ENCODE results near the gene NCBP2L. TPM values are rescaled to one million over a fixed set of nuclear protein-coding genes. Genes with fewer than 3 reads are reported as not detected.

Gene NCBP2L
- total and polyA plus RNA-seq, 2 donors: 0.09 to 0.21 TPM

DNA sequence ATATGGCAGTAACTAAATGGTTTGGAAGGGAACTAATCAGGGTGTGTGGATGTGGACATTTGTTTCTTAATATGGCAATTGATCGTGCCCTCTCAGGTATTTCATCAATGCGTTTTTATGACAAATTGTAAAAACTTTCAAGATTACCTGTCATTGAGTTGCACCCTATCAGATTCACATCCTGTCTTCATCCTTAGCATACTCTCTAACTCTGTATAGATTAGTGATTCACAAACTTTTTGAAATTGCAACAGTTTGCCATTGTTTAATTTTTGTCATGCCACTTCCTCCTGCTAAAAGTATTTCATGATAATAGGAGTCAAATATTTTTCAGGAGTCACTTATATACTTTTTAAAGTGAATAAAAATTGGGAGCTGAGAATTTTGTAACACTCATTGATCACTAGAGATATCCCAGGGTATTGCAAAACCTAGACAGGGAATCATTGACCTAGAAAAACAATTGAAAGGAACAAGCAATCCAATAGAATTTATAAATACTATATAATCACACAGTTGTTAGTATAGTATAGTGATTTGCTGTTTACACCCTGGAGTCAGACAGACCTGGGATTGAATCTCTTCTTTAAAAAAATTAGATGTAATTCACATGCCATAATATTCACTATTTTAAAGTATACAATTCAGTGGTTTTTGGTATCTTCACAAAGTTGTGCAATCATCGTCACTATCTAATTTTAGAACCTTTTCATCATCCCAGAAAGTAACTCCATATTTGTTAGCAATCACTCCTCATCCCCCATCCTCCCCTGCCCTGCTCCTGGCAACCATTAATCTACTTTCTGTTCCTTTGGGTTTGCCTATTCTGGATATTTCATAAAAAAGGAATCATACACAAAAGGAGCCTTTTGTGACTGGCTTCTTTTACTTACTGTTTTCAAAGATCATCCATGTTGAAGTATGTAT lies 57.0 kb downstream of the NCBP2L start:
- H3K27ac ChIP-seq (ENCODE audit: low read depth in 1 of 2, low read length in 1 of 2): no peak overlapping the region
- no peaks in the 10 kb centered on the region for H3K9me3 ChIP-seq (ENCODE audit: control insufficient read depth in 2 of 2, insufficient read depth in 1 of 2, low read length in 1 of 2)
- H3K4me3 ChIP-seq (ENCODE audit: low read length in 2 of 2): no peak overlapping the region
- H3K36me3 ChIP-seq (ENCODE audit: control insufficient read depth in 2 of 2, insufficient read depth in 2 of 2, low read length in 1 of 2): no peaks in the 10 kb centered on the region
- peaks cover 0 to 3% of the 10 kb centered on the region in 2 donors for H3K27me3 ChIP-seq (ENCODE audit: control insufficient read depth in 2 of 2, insufficient read depth in 1 of 2, low read length in 1 of 2)
- no peaks in the 10 kb centered on the region for H3K4me1 ChIP-seq (ENCODE audit: control insufficient read depth in 2 of 2, insufficient read depth in 2 of 2, low read length in 2 of 2)
- DNase-seq (ENCODE audit: low read depth in 6 of 9, low spot score in 9 of 9): no peak
- WGBS: 97% methylated on average over 3 of the region's 3 CpGs

DNA sequence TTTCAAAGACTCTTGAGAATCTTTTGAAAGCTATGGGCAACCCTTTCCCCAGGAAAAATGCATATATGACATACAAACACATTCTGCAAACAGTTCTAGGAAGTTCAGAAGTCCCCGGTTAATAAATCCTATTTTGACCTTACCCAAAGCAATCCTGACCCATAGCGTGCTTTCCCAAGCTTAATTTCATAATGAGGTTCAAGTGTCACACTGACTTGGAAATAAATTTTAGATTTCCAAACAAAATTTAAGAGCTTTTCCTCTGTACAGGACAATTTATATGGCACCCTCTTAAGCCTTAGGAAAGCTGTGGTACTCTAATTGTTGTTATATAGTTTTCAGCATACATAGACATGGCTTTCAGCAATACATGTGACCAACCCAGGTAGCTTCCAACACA lies 59.4 kb downstream of the NCBP2L start:
- Histone ChIP-seq H3K9me3 (ENCODE audit: control insufficient read depth in 2 of 2, insufficient read depth in 1 of 2, low read length in 1 of 2) (no peaks in the 10 kb centered on the region), H3K27me3 (ENCODE audit: control insufficient read depth in 2 of 2, insufficient read depth in 1 of 2, low read length in 1 of 2) (no peaks in the 10 kb centered on the region), H3K27ac (ENCODE audit: low read depth in 1 of 2, low read length in 1 of 2) (no peak overlapping the region), H3K4me3 (ENCODE audit: low read length in 2 of 2) (no peak overlapping the region), H3K4me1 (ENCODE audit: control insufficient read depth in 2 of 2, insufficient read depth in 2 of 2, low read length in 2 of 2) (no peaks in the 10 kb centered on the region), H3K36me3 (ENCODE audit: control insufficient read depth in 2 of 2, insufficient read depth in 2 of 2, low read length in 1 of 2) (no peaks in the 10 kb centered on the region)
- 95% methylated on average over 2 of the region's 2 CpGs for WGBS
- DNase-seq (ENCODE audit: low read depth in 6 of 9, low spot score in 9 of 9): no peak

DNA sequence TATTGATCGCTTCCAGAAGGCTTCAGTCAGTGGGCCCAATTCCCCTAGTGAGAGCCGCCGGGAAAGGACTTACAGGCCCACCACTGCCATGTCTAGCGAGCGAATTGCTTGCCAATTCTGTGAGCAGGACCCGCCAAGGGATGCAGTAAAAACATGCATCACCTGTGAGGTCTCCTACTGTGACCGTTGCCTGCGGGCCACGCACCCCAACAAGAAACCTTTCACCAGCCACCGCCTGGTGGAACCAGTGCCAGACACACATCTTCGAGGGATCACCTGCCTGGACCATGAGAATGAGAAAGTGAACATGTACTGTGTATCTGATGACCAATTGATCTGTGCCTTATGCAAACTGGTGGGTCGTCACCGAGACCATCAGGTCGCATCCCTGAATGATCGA lies 63.4 kb downstream of the NCBP2L start:
- Histone ChIP-seq H3K4me1 (ENCODE audit: control insufficient read depth in 2 of 2, insufficient read depth in 2 of 2, low read length in 2 of 2) (no peaks in the 10 kb centered on the region), H3K4me3 (ENCODE audit: low read length in 2 of 2) (no peak overlapping the region), H3K36me3 (ENCODE audit: control insufficient read depth in 2 of 2, insufficient read depth in 2 of 2, low read length in 1 of 2) (no peaks in the 10 kb centered on the region), H3K27ac (ENCODE audit: low read depth in 1 of 2, low read length in 1 of 2) (no peak overlapping the region), H3K27me3 (ENCODE audit: control insufficient read depth in 2 of 2, insufficient read depth in 1 of 2, low read length in 1 of 2) (no peaks in the 10 kb centered on the region), H3K9me3 (ENCODE audit: control insufficient read depth in 2 of 2, insufficient read depth in 1 of 2, low read length in 1 of 2) (no peaks in the 10 kb centered on the region)
- DNase-seq (ENCODE audit: low read depth in 6 of 9, low spot score in 9 of 9): no peak
- WGBS: 96% methylated on average over 15 of the region's 15 CpGs

DNA sequence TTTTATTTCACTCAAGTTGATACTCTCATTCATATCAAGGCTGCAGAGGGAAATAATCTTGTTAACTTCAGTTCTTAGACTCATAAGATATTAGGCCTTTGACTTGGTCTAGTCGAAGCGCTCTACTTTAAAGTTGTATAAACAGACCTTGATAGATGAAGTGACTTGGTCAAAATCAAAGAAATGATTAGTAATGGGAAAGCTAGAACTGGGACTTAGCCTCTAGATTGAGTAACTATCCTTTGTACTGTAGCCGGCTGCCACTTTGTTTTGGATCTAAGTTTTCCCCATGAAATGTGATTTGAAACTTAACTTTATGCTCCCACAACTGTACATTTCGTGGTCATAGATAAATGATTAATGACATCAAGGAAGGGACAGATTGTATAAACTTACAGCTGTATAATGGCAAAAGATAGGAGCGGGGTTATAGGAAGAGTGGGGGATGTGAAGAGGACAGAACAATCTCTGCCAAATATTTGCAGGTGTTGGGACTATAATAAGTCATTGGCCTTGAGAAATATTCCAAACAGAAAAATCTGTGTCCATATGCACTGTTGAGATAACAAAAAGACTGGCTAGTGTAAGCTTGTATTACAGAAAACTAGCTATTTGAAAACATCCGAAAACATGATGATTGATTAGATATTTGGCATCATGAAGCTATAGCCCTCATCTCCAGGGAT lies 65.3 kb downstream of the NCBP2L start:
- DNase-seq (ENCODE audit: low read depth in 6 of 9, low spot score in 9 of 9): no peak
- no peak overlapping the region for H3K4me3 ChIP-seq (ENCODE audit: low read length in 2 of 2)
- H3K9me3 ChIP-seq (ENCODE audit: control insufficient read depth in 2 of 2, insufficient read depth in 1 of 2, low read length in 1 of 2): no peaks in the 10 kb centered on the region
- H3K4me1 ChIP-seq (ENCODE audit: control insufficient read depth in 2 of 2, insufficient read depth in 2 of 2, low read length in 2 of 2): no peaks in the 10 kb centered on the region
- H3K36me3 ChIP-seq (ENCODE audit: control insufficient read depth in 2 of 2, insufficient read depth in 2 of 2, low read length in 1 of 2): no peaks in the 10 kb centered on the region
- WGBS: 92% methylated on average over 6 of the region's 6 CpGs
- H3K27ac ChIP-seq (ENCODE audit: low read depth in 1 of 2, low read length in 1 of 2): no peak overlapping the region
- no peaks in the 10 kb centered on the region for H3K27me3 ChIP-seq (ENCODE audit: control insufficient read depth in 2 of 2, insufficient read depth in 1 of 2, low read length in 1 of 2)

Other genes with a start within 250 kb of the NCBP2L start
- 41.7 TPM for gene PRPS1, start 149.2 kb upstream of the NCBP2L start, total RNA-seq
- gene PRPS1, start 149.2 kb upstream of the NCBP2L start, polyA plus RNA-seq: 26.4 TPM
- gene TSC22D3, start 1.9 kb upstream of the NCBP2L start, total RNA-seq: 63.4 TPM
- gene TSC22D3, start 1.9 kb upstream of the NCBP2L start, polyA plus RNA-seq: 873 TPM
- 2.0 TPM for gene MID2, start 48.1 kb downstream of the NCBP2L start, total RNA-seq
- gene MID2, start 48.1 kb downstream of the NCBP2L start, polyA plus RNA-seq: 1.4 TPM
- not detected for gene TEX13B, start 204.6 kb downstream of the NCBP2L start, total RNA-seq
- gene TEX13B, start 204.6 kb downstream of the NCBP2L start, polyA plus RNA-seq: not detected

All from thymus (tissue), 11 donors.